ENCODE data around the gene RASA2. TPM values are rescaled to one million over a fixed set of nuclear protein-coding genes. Genes with fewer than 3 reads are reported as not detected.

The RASA2 gene
- total RNA-seq, 1 donor from 2014 or later, result 21.5 TPM

DNA sequence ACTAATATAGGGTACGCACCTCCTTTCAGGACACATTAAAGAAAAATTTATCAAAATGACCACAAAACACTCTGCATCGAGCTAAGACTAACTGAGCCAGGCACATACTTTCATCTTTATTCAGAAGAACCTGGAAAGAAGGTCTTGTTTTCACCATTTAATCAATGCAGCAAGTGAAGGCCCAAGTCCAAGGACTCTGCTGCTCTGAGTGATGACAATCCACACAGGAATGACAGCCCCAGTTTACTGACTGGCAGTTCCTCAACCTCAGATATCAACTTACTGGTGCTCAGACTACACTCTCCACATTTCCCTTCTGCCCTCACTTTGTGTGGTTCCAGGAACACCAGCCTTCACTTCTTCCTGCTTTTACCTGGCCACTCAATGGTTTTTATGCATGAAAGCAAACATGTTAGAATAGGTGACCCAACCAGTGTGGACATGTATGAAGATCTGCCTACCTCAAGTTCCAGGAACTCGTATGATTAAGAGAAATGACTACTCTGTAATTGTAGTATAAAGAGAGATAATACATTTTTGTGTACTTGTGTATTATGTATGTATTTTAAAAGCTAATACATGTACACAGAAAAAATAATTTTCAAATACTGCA is 29.1 kb upstream of the RASA2 start:
- Mint-ChIP-seq H3K27me3 (peaks cover 4% of the 10 kb centered on the region), H3K36me3 (ENCODE audit: insufficient read depth) (no peaks in the 10 kb centered on the region), H3K4me1 (ENCODE audit: low read depth) (peaks cover 11% of the 10 kb centered on the region), H3K4me3 (ENCODE audit: low read depth) (no peak overlapping the region), H3K27ac (no peak overlapping the region), H3K9me3 (ENCODE audit: low read depth) (no peaks in the 10 kb centered on the region)
- no peak for TF ChIP-seq CTCF (IDR thresholded peaks at IDR 0.05; ENCODE audit: unreplicated experiment)
- no peak for DNase-seq (ENCODE audit: low spot score, unreplicated experiment)

DNA sequence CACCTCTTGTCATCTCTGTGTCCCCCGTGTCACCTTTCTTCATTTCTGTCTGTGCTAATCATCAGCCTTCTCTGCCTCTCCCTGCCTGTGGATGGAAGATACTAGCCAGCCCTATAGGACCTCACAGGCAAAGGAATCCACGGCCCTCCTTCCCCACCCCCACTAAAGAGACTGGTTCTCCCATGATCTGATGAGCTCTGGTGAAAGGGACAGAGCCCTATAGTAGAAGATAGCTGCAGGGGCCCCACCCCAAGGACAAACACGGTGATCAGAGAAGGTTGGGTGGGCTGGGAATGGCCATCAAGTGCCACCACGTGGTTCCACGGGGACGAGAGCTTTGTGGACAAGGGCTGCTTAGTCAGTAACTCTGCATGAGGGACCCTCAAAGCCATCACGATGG is 27.8 kb upstream of the RASA2 start:
- TF ChIP-seq CTCF (IDR thresholded peaks at IDR 0.05; ENCODE audit: unreplicated experiment), result no peak
- no peaks in the 10 kb centered on the region for H3K9me3 Mint-ChIP-seq (ENCODE audit: low read depth)
- H3K27me3 Mint-ChIP-seq, result peaks cover 4% of the 10 kb centered on the region
- H3K4me3 Mint-ChIP-seq (ENCODE audit: low read depth), result no peak overlapping the region
- H3K4me1 Mint-ChIP-seq (ENCODE audit: low read depth), result peaks cover 11% of the 10 kb centered on the region
- H3K36me3 Mint-ChIP-seq (ENCODE audit: insufficient read depth), result no peaks in the 10 kb centered on the region
- no peak for DNase-seq (ENCODE audit: low spot score, unreplicated experiment)
- no peak overlapping the region for H3K27ac Mint-ChIP-seq

GRCh38 chr3:141460097-141460704 is 26.6 kb upstream of the RASA2 start:
- Mint-ChIP-seq H3K27ac (no peak overlapping the region), H3K36me3 (ENCODE audit: insufficient read depth) (no peaks in the 10 kb centered on the region), H3K4me3 (ENCODE audit: low read depth) (no peak overlapping the region), H3K9me3 (ENCODE audit: low read depth) (peaks cover 4% of the 10 kb centered on the region), H3K4me1 (ENCODE audit: low read depth) (peaks cover 7% of the 10 kb centered on the region), H3K27me3 (peaks cover 4% of the 10 kb centered on the region)
- DNase-seq (ENCODE audit: low spot score, unreplicated experiment), result peak; percentile 82
- TF ChIP-seq CTCF (IDR thresholded peaks at IDR 0.05; ENCODE audit: unreplicated experiment), result peak; percentile 94

DNA sequence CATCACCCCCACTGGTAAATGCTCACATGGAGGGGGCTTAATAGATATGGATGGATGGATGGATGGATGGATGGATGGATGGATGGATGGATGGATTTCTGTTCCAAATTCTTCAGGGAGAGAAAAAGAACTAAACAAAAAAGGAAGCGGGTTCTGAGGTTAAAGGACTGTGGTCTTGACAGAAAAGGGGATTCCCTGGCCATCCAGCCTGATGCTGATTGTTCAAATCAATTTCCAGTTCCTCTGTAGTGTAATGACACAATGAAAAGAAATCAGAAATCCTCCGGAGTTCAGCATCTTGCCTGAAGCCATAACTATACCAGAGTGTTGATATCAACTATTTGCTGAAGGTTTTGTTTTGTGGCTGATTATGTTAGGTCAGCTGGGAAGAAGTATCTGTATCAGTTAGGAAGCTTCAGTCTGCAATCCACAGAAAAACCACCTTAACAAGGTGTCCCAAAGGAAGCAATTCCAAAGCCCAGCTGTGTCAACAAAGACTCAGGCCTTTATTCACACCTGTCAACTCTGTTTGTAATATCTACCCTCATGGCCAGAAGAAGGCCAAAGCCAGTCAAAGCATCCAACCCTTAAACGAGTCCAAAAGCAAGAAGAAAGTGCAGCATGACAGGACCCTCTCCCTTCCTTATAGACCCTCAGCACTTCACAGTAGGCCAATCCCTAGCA is 24.5 kb upstream of the RASA2 start:
- Mint-ChIP-seq H3K9me3 (ENCODE audit: low read depth) (peaks cover 4% of the 10 kb centered on the region), H3K4me3 (ENCODE audit: low read depth) (no peak overlapping the region), H3K27me3 (no peaks in the 10 kb centered on the region), H3K36me3 (ENCODE audit: insufficient read depth) (no peaks in the 10 kb centered on the region), H3K27ac (no peak overlapping the region), H3K4me1 (ENCODE audit: low read depth) (peaks cover 4% of the 10 kb centered on the region)
- no peak for DNase-seq (ENCODE audit: low spot score, unreplicated experiment)
- TF ChIP-seq CTCF (IDR thresholded peaks at IDR 0.05; ENCODE audit: unreplicated experiment), result no peak

DNA sequence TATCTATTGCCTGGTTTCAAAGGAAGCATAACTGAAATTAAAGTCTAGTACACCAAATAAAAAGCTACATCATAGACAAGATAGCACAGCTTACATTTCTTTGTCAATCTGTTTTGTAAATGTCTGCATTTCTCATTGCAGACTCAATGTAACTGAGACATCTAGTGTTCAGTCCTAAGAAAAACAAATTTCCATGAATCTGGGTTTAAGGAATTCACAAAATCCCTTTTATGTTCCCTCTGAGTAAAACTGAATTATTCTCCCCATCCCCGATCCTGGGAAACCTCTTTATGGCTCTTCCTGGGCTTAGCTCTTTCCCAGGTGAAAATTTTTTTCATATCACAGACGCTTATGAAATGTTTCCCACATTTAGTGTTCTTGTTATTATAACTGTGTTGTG is 21.6 kb upstream of the RASA2 start:
- Mint-ChIP-seq H3K4me3 (ENCODE audit: low read depth) (no peak overlapping the region), H3K27ac (no peak overlapping the region), H3K9me3 (ENCODE audit: low read depth) (peaks cover 15% of the 10 kb centered on the region)

More for the DNA sequence above, 21.6 kb upstream of the RASA2 start:
- Mint-ChIP-seq H3K36me3 (ENCODE audit: insufficient read depth) (peaks cover 3% of the 10 kb centered on the region), H3K27me3 (no peaks in the 10 kb centered on the region), H3K4me1 (ENCODE audit: low read depth) (peaks cover 4% of the 10 kb centered on the region)
- DNase-seq (ENCODE audit: low spot score, unreplicated experiment), result no peak
- TF ChIP-seq CTCF (IDR thresholded peaks at IDR 0.05; ENCODE audit: unreplicated experiment), result peak; percentile 5

All from progenitor cell of endocrine pancreas (in vitro differentiated cells).